GM19452 (cell line): ENCODE results near the gene TRIM6.

Experiments
- ATAC-seq: cut with Tn5 transposase; IDR thresholded peaks from one replicate; pipeline ENCODE4 v1.9.1; 2021; ENCODE audit not compliant: unreplicated experiment

TRIM6 gene

GRCh38 chr11:5658318-5658717 lies 61.9 kb downstream of the TRIM6 start:
- no peak for ATAC-seq
